OCI-LY3 (cell line): Measurements from ENCODE around the gene PFKFB3.

Experiments
- H2AFZ ChIP-seq: fragments of 200-600, 300-600 bp; shearing (Covaris generic); 2 replicates; pipeline ENCODE4 v1.6.0; 2014; ENCODE audit warnings: antibody characterized with exemption, low read depth, low read length
- H3K27ac ChIP-seq: fragments of 200-600, 300-600 bp; sonication (generic); 2 replicates; pipeline ENCODE4 v1.5.1; 2014; ENCODE audit warnings: mild to moderate bottlenecking, low read length, moderate library complexity, mixed read lengths
- H3K27me3 ChIP-seq: fragments of 200-600, 300-600 bp; sonication (generic); 2 replicates; pipeline ENCODE4 v1.6.1; 2014; ENCODE audit warnings: low read depth, low read length, mixed read lengths
- H3K36me3 ChIP-seq: fragments of 200-600, 300-600 bp; sonication (generic); replicated peaks from 2 replicates; pipeline ENCODE3; 2014; ENCODE audit warnings: low read depth, low read length, mixed read lengths
- H3K4me1 ChIP-seq: fragments of 300-600, 200-600 bp; sonication (generic); 2 replicates; pipeline ENCODE4 v1.6.1; 2014; ENCODE audit warnings: low read length, mixed read lengths
- H3K4me2 ChIP-seq: fragments of 200-600, 300-600 bp; sonication (generic); 2 replicates; pipeline ENCODE4 v1.6.1; 2014; ENCODE audit warnings: low read length, mixed read lengths
- H3K4me3 ChIP-seq: fragments of 300-600, 200-600 bp; sonication (generic); 2 replicates; pipeline ENCODE4 v1.5.1; 2014; ENCODE audit warnings: antibody characterized with exemption, mild to moderate bottlenecking, low read length, moderate library complexity
- H3K79me2 ChIP-seq: fragments of 300-600, 200-600 bp; shearing (Covaris generic); 2 replicates; pipeline ENCODE4 v1.6.1; 2014; ENCODE audit warnings: mild to moderate bottlenecking, low read length, mixed read lengths
- H3K9ac ChIP-seq: fragments of 300-600, 200-600 bp; shearing (Covaris generic); 2 replicates; pipeline ENCODE4 v1.6.0; 2014; ENCODE audit warnings: mild to moderate bottlenecking, low read length, moderate library complexity
- H3K9me3 ChIP-seq: fragments of 200-600, 300-600 bp; shearing (Covaris generic); 2 replicates; pipeline ENCODE4 v1.6.1; 2014; ENCODE audit warnings: low read length, mixed read lengths; ENCODE audit not compliant: insufficient read depth
- H4K20me1 ChIP-seq: fragments of 200-600, 300-600 bp; sonication (generic); 2 replicates; pipeline ENCODE4 v1.6.1; 2016; ENCODE audit warnings: low read length, mixed read lengths; ENCODE audit not compliant: insufficient read depth
- EZH2phosphoT487 ChIP-seq: fragments of 200-600 bp; shearing (Covaris generic); IDR thresholded peaks from 2 replicates; pipeline ENCODE4 v1.6.1; 2018; ENCODE audit warnings: antibody characterized with exemption, mixed run types, low read depth
- TF ChIP-seq, protein P1 (sequence below): fragments of 200-600, 300-600 bp; sonication (generic); IDR thresholded peaks from 2 replicates; pipeline ENCODE4 v1.5.1; 2014; ENCODE audit warnings: antibody characterized with exemption, low read length, low read depth

The PFKFB3 gene

DNA sequence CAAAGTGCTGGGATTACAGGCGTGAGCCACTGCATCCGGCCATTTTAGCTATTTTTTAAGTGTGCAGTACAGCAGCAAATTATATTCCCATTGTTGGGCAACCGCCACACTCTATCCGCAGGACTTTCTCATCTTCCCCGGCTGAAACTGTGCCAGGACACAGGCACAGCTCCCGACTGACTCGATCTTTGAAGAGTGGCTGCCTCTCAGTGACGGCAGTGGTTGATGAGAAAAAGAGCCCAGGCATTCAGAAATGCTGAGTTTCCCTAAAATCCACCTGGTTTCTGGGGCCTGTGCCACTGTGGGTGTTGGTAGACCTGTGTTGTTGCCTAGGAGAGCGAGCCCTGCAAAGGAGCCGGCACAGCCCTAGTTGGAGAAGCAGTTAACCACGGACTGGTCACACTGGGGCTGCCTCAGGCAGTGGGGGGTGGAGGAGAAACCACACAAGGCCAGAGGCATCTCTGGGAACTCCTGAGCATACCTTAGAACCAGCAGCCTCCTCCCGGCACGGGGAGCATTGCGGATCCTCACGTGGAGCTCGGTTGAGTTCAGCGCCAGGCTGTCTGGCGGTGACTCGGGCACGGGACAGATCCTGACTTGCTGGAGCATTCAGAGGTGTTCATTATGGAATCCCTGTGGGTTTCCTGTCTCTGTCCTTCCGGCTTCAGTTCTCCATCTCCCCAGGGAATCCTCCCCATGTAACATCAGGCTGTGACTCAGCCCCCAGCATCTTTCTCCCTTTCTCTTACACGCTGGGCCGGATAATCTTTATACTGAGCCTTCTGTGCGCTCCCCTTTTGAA lies 16.2 kb downstream of the PFKFB3 start:
- Histone ChIP-seq H3K36me3 (peaks cover 37% of the 10 kb centered on the region), H3K9me3 (no peaks in the 10 kb centered on the region)
- no peak for TF ChIP-seq EZH2phosphoT487
- TF ChIP-seq, protein P1, sequence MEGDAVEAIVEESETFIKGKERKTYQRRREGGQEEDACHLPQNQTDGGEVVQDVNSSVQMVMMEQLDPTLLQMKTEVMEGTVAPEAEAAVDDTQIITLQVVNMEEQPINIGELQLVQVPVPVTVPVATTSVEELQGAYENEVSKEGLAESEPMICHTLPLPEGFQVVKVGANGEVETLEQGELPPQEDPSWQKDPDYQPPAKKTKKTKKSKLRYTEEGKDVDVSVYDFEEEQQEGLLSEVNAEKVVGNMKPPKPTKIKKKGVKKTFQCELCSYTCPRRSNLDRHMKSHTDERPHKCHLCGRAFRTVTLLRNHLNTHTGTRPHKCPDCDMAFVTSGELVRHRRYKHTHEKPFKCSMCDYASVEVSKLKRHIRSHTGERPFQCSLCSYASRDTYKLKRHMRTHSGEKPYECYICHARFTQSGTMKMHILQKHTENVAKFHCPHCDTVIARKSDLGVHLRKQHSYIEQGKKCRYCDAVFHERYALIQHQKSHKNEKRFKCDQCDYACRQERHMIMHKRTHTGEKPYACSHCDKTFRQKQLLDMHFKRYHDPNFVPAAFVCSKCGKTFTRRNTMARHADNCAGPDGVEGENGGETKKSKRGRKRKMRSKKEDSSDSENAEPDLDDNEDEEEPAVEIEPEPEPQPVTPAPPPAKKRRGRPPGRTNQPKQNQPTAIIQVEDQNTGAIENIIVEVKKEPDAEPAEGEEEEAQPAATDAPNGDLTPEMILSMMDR = no peak

DNA sequence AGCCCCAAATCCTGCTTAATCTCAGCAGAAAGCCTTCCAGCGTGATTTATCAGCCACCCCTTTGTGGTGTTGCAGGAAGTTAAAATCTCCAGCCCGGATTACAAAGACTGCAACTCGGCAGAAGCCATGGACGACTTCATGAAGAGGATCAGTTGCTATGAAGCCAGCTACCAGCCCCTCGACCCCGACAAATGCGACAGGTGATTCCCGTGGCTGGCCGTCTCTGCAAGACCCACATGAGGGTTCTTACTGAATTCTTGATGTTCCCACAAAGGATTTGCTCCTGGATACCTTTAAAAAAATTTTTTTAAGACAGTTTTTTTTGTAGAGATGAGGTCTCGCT lies 16.7 kb downstream of the PFKFB3 start:
- no peaks in the 10 kb centered on the region for H3K79me2 ChIP-seq
- H3K9ac ChIP-seq = no peak overlapping the region
- no peak overlapping the region for H2AFZ ChIP-seq
- no peaks in the 10 kb centered on the region for H3K4me1 ChIP-seq
- H3K4me3 ChIP-seq = no peak overlapping the region
- H3K9me3 ChIP-seq = no peaks in the 10 kb centered on the region
- no peaks in the 10 kb centered on the region for H4K20me1 ChIP-seq
- H3K4me2 ChIP-seq = no peak overlapping the region
- H3K27me3 ChIP-seq = no peaks in the 10 kb centered on the region
- no peak overlapping the region for H3K27ac ChIP-seq
- H3K36me3 ChIP-seq = peaks cover 37% of the 10 kb centered on the region
- TF ChIP-seq, protein P1 = no peak
- TF ChIP-seq EZH2phosphoT487 = no peak

More for the DNA sequence above, 16.2 kb downstream of the PFKFB3 start:
- Histone ChIP-seq H3K27me3 (no peaks in the 10 kb centered on the region), H3K4me3 (no peak overlapping the region), H2AFZ (no peak overlapping the region), H3K4me2 (no peak overlapping the region), H4K20me1 (peaks cover 4% of the 10 kb centered on the region), H3K4me1 (no peaks in the 10 kb centered on the region), H3K79me2 (no peaks in the 10 kb centered on the region), H3K27ac (no peak overlapping the region), H3K9ac (no peak overlapping the region)

DNA sequence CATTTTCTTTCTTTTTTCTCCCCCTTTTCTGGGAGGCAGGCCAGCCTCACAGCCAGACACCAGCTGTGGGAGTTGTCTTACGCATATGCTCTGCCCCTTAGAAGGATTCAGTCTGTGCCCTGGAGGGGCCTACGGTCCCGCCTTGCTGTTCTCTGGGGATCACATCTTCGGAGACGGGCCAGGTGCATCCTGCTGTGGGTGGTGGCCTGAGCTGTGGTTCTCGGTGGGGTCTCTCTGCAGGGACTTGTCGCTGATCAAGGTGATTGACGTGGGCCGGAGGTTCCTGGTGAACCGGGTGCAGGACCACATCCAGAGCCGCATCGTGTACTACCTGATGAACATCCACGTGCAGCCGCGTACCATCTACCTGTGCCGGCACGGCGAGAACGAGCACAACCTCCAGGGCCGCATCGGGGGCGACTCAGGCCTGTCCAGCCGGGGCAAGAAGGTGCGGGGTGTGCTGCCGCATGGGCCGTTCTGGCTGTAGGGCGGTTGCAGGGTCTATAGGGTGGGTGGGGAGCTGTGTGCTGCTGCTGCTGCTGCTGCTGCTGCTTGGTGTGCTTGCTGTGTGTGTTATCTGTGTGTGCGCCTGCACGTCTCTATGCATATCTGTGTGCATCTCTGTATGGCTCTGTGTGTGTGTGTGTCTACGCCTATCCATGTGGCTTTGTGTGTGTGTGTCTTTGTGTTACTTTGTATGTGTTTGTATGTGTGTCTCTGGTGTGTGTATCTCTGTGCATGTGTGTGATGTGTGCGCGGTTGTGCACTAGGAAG lies 17.9 kb downstream of the PFKFB3 start:
- H3K4me1 ChIP-seq = no peaks in the 10 kb centered on the region
- no peaks in the 10 kb centered on the region for H4K20me1 ChIP-seq
- H2AFZ ChIP-seq = no peak overlapping the region
- peaks cover 28% of the 10 kb centered on the region for H3K36me3 ChIP-seq
- H3K27me3 ChIP-seq = no peaks in the 10 kb centered on the region
- TF ChIP-seq, protein P1 = no peak
- no peak for TF ChIP-seq EZH2phosphoT487
- H3K79me2 ChIP-seq = no peaks in the 10 kb centered on the region
- no peak overlapping the region for H3K9ac ChIP-seq
- no peaks in the 10 kb centered on the region for H3K9me3 ChIP-seq
- no peak overlapping the region for H3K4me3 ChIP-seq
- H3K4me2 ChIP-seq = no peak overlapping the region
- no peak overlapping the region for H3K27ac ChIP-seq

DNA sequence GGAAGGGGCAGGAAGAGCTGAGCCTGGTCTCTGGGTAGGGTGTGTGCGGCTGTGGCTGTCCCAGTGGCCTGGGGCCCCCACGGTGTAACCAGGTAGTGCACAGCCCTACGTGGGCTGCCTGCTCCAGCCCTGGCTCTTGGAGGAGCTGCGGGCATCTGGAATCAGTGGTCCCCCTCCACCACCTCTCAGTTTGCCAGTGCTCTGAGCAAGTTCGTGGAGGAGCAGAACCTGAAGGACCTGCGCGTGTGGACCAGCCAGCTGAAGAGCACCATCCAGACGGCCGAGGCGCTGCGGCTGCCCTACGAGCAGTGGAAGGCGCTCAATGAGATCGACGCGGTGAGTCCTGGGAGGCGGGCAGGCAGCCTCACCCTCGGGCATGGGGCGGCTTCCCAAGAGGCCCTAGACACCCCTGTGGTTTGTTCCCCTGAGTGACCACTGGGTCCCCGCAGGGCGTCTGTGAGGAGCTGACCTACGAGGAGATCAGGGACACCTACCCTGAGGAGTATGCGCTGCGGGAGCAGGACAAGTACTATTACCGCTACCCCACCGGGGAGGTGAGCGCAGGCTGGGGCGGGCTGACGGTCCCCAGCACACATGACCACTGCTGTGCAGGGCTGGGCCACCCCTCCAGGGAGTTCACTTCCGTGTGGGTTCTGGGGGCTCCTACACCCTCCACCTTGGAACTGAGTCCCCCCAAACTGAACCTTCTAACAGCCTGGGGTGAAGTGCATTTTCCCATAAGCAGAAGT lies 18.6 kb downstream of the PFKFB3 start:
- H3K4me3 ChIP-seq = no peak overlapping the region
- no peak overlapping the region for H2AFZ ChIP-seq
- no peaks in the 10 kb centered on the region for H3K79me2 ChIP-seq
- peaks cover 27% of the 10 kb centered on the region for H3K36me3 ChIP-seq
- H3K27me3 ChIP-seq = no peaks in the 10 kb centered on the region
- H3K27ac ChIP-seq = no peak overlapping the region
- TF ChIP-seq, protein P1 = no peak
- no peak for TF ChIP-seq EZH2phosphoT487
- no peak overlapping the region for H3K9ac ChIP-seq
- H3K4me2 ChIP-seq = no peak overlapping the region
- H3K4me1 ChIP-seq = no peaks in the 10 kb centered on the region
- H3K9me3 ChIP-seq = no peaks in the 10 kb centered on the region
- H4K20me1 ChIP-seq = no peaks in the 10 kb centered on the region
